ENCODE results near the gene TSFM. TPM values are rescaled to one million over a fixed set of nuclear protein-coding genes. Genes with fewer than 3 reads are reported as not detected.

The TSFM gene
- total RNA-seq, 4 donors from 2014 or later, result 37.6 to 47.5 (median 40.1) TPM

DNA sequence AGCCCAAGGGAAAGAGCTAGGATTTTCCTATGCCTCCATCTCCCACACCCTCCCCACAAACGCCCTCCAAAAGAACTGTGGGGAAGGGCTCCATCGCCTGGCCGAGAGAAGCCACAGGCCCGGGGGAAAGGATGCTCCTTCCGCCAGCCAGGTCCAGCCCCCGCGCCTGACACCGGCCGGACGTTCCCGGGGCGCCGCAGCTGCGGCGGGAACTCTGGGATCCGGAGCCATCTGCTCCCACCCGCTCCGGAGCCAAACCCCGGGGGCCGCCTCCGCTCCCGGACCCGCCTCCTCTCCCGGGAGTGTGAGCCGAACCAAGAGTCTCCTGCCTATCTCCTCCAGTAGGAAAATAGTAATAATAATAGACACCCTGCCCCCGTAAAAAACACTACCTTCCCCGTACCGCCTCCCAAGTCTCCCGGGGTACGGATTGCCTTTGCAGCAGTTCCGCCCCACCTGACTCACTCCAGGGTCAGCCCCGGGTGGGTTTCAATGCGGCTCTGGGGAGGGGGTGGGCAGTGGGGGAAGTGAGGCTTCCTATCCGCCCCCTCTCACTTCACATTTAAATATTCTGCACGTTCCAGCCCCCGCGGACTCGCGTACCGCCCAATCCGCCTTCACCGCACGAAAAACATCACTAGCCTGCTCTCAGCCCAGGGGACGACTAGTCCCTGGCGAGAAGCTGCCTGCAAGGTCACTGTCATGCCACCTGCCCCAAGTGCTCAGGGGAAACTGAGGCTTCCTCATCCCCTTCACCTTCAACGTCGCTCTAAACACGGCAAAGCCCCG, 46.4 kb upstream of the TSFM start:
- Histone ChIP-seq H3K36me3 (no peaks in the 10 kb centered on the region), H3K27ac (peak overlapping the region; percentile 8 to 66 (median 56)), H3K27me3 (peaks cover 46 to 55% (median 52%) of the 10 kb centered on the region in 3 donors), H3K9me3 (no peaks in the 10 kb centered on the region), H3K4me3 (peak overlapping the region; percentile 4 to 47 (median 24)), H3K4me1 (peaks cover 7 to 27% of the 10 kb centered on the region in 2 donors)
- intact Hi-C loops (cut with DNase I; ENCODE audit: low total_unique reads) (no loop called here), in situ Hi-C loops (cut with MboI; ENCODE audit: low sequenced_read_pairs in 4 of 4) (no loop called here)
- no peak for DNase-seq
- peak in 1 of 2 donors; percentile 37 for ATAC-seq
- TF ChIP-seq POLR2A (IDR thresholded peaks at IDR 0.05), result peak in 1 of 2 donors; percentile 13
- TF ChIP-seq, protein P1, sequence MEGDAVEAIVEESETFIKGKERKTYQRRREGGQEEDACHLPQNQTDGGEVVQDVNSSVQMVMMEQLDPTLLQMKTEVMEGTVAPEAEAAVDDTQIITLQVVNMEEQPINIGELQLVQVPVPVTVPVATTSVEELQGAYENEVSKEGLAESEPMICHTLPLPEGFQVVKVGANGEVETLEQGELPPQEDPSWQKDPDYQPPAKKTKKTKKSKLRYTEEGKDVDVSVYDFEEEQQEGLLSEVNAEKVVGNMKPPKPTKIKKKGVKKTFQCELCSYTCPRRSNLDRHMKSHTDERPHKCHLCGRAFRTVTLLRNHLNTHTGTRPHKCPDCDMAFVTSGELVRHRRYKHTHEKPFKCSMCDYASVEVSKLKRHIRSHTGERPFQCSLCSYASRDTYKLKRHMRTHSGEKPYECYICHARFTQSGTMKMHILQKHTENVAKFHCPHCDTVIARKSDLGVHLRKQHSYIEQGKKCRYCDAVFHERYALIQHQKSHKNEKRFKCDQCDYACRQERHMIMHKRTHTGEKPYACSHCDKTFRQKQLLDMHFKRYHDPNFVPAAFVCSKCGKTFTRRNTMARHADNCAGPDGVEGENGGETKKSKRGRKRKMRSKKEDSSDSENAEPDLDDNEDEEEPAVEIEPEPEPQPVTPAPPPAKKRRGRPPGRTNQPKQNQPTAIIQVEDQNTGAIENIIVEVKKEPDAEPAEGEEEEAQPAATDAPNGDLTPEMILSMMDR (IDR thresholded peaks at IDR 0.05 in 4 of 5, conservative IDR thresholded peaks at IDR 0.05 in 1 of 5), result peak in 3 of 5 experiments; percentile 11 to 15 (median 14)

DNA sequence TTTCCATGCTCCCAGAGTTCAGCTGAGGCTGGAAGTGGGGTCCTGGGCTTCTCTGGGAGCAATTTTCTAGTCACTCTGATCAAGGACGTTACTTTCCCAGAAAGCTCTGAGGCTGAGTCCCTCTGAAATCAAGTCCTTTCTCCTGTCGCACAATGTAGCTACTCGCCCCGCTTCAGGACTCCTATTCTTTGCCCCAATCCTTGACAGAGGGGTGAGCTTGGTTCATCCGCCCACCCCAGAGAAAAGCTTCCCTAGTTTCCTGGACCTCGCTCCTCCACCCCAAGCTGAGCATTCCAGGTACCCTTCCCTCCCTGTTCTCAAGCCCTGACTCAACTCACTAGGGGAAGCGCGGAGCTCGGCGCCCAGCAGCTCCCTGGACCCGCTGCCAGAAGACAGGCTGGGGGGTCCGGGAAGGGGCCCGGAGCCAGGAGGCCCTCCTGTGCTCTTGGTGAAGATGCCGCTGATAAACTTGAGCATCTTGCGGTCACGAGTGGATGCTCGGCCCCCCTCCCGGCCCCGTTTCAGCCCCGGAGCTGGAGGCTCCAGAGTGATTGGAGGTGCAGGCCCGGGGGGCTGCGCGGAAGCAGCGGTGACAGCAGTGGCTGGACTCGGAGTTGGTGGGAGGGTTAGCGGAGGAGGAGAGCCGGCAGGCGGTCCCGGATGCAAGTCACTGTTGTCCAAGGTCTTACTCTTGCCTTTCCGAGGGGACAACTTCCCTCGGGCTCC, 45.7 kb upstream of the TSFM start:
- peak overlapping the region; percentile 8 to 66 (median 56) for H3K27ac ChIP-seq
- no peak for TF ChIP-seq POLR2A (IDR thresholded peaks at IDR 0.05)
- TF ChIP-seq, protein P1 (IDR thresholded peaks at IDR 0.05 in 4 of 5, conservative IDR thresholded peaks at IDR 0.05 in 1 of 5), result no peak
- peak overlapping the region; percentile 23 to 49 (median 38) for H3K4me3 ChIP-seq
- no peaks in the 10 kb centered on the region for H3K36me3 ChIP-seq
- in situ Hi-C loops (cut with MboI; ENCODE audit: low sequenced_read_pairs in 4 of 4), result no loop called here
- H3K9me3 ChIP-seq, result no peaks in the 10 kb centered on the region
- no peak for ATAC-seq
- peaks cover 7 to 27% of the 10 kb centered on the region in 2 donors for H3K4me1 ChIP-seq
- intact Hi-C loops (cut with DNase I; ENCODE audit: low total_unique reads), result no loop called here
- H3K27me3 ChIP-seq, result peaks cover 46 to 55% (median 52%) of the 10 kb centered on the region in 3 donors
- DNase-seq, result no peak

GRCh38 chr12:57737467-57738460, 44.8 kb upstream of the TSFM start:
- no peaks in the 10 kb centered on the region for H3K9me3 ChIP-seq
- intact Hi-C loops (cut with DNase I; ENCODE audit: low total_unique reads), result no loop called here
- peak overlapping the region; percentile 36 to 66 (median 56) for H3K27ac ChIP-seq
- H3K36me3 ChIP-seq, result no peaks in the 10 kb centered on the region
- in situ Hi-C loops (cut with MboI; ENCODE audit: low sequenced_read_pairs in 4 of 4), result no loop called here
- ATAC-seq, result no peak
- H3K4me3 ChIP-seq, result peak overlapping the region; percentile 23 to 49 (median 47)
- peaks cover 46 to 55% (median 47%) of the 10 kb centered on the region in 3 donors for H3K27me3 ChIP-seq
- H3K4me1 ChIP-seq, result peaks cover 7 to 27% of the 10 kb centered on the region in 2 donors
- no peak for DNase-seq
- TF ChIP-seq, protein P1 (IDR thresholded peaks at IDR 0.05 in 4 of 5, conservative IDR thresholded peaks at IDR 0.05 in 1 of 5), result no peak
- no peak for TF ChIP-seq POLR2A (IDR thresholded peaks at IDR 0.05)

DNA sequence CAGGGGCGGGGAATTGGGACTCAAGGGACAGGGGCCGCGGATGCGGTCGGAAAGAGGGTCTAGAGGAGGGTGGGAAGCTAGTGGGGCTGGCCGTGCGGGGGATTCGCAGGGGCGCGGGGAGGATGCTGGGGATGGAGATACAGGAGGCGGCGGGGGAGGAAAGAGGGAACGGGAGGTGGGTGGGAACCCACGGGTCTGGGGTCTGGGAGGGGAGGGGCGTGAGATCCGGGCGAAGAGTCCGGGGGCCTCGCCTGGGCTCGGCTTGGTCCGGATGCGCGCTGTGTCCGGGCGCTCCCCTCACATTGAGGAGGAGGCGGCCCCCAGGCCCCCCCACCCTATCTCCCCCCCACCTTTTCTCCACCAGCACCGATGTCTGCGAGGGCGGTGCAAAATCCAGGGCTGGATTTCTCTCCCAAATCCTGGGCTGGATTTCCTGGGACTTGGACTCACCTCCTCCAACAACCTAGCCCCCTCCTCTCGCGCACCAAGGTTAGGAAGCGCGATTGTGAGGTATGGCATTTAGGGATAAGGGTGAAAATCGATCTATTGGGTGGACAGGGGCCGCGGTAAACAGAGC, 43.8 kb upstream of the TSFM start, which contains the start of gene AGAP2:
Gene AGAP2, minus strand, starts transcription at position 82 of the 577 bp plus-strand sequence. CDS start 496 bp downstream, outside the sequence.
- Histone ChIP-seq H3K4me1 (peaks cover 7 to 27% of the 10 kb centered on the region in 2 donors), H3K27me3 (peaks cover 46 to 55% (median 47%) of the 10 kb centered on the region in 3 donors), H3K9me3 (no peaks in the 10 kb centered on the region), H3K36me3 (no peaks in the 10 kb centered on the region), H3K27ac (peak within 1 kb of the TSS; percentile 41 to 66 (median 58)), H3K4me3 (peak within 1 kb of the TSS; percentile 23 to 49 (median 47))
- DNase-seq (no peak), ATAC-seq (no peak)
- TF ChIP-seq POLR2A (IDR thresholded peaks at IDR 0.05), result no peak
- TF ChIP-seq, protein P1 (IDR thresholded peaks at IDR 0.05 in 4 of 5, conservative IDR thresholded peaks at IDR 0.05 in 1 of 5), result no peak
- in situ Hi-C loops (cut with MboI; ENCODE audit: low sequenced_read_pairs in 4 of 4), result no loop called here
- intact Hi-C loops (cut with DNase I; ENCODE audit: low total_unique reads), result no loop called here
